Measurements from ENCODE around the gene EDIL3. TPM values are rescaled to one million over a fixed set of nuclear protein-coding genes. Genes with fewer than 3 reads are reported as not detected.

EDIL3 gene
- total and polyA plus RNA-seq, 2 of the 8 experiments (the other 6 are each of a cell fraction or from before 2014, with no cell fraction given) = 14.7 to 47.2 TPM

DNA sequence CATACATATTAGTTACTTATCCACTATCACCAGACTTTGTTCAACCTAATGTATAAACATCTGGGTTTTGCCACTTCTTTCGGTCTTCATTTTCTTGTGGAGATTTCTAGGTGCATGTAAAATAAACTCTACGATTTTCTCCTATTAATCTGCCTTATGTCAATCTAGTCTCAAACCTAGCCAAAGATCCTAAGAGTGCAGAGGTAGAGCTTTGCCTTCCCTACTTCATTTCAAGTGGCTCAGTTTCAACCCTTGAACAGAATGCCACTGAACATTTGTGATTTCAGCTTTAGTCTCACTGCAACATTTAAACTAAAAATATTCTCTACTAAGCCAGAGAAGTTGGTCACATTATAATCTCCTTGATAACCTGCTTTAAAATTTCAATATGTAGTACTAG is 94.0 kb downstream of the EDIL3 start (continued):
- TF ChIP-seq KDM4A (IDR thresholded peaks at IDR 0.05; ENCODE audit: low read depth, low read length, severe bottlenecking) (no peak), SP2 (IDR thresholded peaks at IDR 0.05; ENCODE audit: low read length) (no peak), SUZ12 (IDR thresholded peaks at IDR 0.05; ENCODE audit: low read length) (no peak), BRCA1 (IDR thresholded peaks at IDR 0.05; ENCODE audit: low read depth, low read length) (no peak)

Measured in H1 (cell line).